Esophagus squamous epithelium (tissue), 4 donors: ENCODE results near the gene TMEM135.

Source experiments
- CTCF ChIP-seq, 6 experiments: fragments of 450-650 bp in 4 of 6; fragments of 200-600 bp in 2 of 6; sonication (generic) in 2 of 6; IDR thresholded peaks; one replicate each; pipeline ENCODE4 v1.5.1; 2016 to 2019; ENCODE audit warnings: antibody characterized with exemption in 6 of 6, mild to moderate bottlenecking in 4 of 6, moderate library complexity in 4 of 6
- POLR2A ChIP-seq, 4 donors: fragments of 450-650 bp; IDR thresholded peaks; one replicate each; pipeline ENCODE4 v1.6.1; 2017; ENCODE audit warnings: antibody characterized with exemption in 4 of 4, mild to moderate bottlenecking in 4 of 4, moderate library complexity in 3 of 4

GRCh38 chr11:87347441-87347840 lies 309.7 kb downstream of the TMEM135 start:
- TF ChIP-seq CTCF (IDR thresholded peaks at IDR 0.05) (no peak), POLR2A (IDR thresholded peaks at IDR 0.05) (no peak)
